Measurements from ENCODE around the gene OSBPL6. TPM values are rescaled to one million over a fixed set of nuclear protein-coding genes. Genes with fewer than 3 reads are reported as not detected.
A peak's percentile ranks its signal among the peaks of the same experiment; 100 is the strongest.

The OSBPL6 gene
- total and polyA plus RNA-seq, 2 of the 13 experiments (the other 11 are each of a cell fraction or from before 2014, with no cell fraction given) = 0.03 to 0.11 TPM

DNA sequence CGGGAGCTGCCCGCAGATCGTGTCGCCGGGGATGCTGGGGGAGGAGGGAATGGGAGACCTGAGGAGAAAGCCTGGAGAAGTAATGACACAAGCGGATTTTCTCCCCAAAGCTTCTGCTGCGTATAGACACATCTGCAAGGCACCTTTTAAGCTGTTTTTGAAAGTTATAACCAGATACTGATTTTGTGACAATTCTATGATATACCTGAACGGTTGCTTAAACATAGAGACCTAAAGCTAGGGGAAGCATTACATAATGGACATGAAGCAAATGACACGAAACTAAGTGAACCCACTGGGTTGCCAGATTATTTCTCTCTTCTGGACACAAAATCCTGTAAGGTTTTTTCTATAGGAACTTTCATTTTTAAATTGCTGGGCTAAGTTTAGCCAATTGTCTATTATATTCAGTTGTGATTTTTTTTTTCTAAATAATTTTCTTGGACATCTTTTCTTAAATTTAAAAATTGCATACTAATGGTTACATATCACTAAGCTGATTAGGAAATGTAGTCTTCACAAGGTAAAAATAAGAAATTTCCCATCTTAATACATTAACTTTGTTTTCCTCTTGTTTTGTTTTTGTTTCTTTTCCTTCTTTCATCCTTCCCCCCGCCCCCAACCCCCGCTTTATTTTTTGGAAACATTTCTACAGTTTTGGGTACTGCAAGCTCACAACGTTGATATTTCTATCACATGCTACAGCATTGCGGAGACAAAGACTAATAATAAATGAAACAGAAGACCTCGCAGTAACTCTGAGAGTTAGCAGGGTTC is 1.3 kb downstream of the OSBPL6 start (continued):
- no peak for TF ChIP-seq IRX3 (CRISPR knock-in tag; IDR thresholded peaks at IDR 0.05; ENCODE audit: borderline replicate concordance, low read depth)
- no peak for TF ChIP-seq ZNF766 (CRISPR knock-in tag; IDR thresholded peaks at IDR 0.05; ENCODE audit: borderline replicate concordance)
- TF ChIP-seq YEATS2 (CRISPR knock-in tag; IDR thresholded peaks at IDR 0.05; ENCODE audit: borderline replicate concordance) = no peak
- TF ChIP-seq ZBTB1 (CRISPR knock-in tag; IDR thresholded peaks at IDR 0.05; ENCODE audit: borderline replicate concordance) = no peak
- TF ChIP-seq NR2C2 (CRISPR knock-in tag; IDR thresholded peaks at IDR 0.05; ENCODE audit: borderline replicate concordance) = 0 out of 2 replicates have a peak, but pooled peaks have one; percentile 16
- TF ChIP-seq ZNF17 (CRISPR knock-in tag; IDR thresholded peaks at IDR 0.05) = no peak
- no peak for TF ChIP-seq ZNF792 (CRISPR knock-in tag; IDR thresholded peaks at IDR 0.05)
- TF ChIP-seq ATF4 (CRISPR knock-in tag; IDR thresholded peaks at IDR 0.05) = no peak
- TF ChIP-seq ZSCAN29 (CRISPR knock-in tag; conservative IDR thresholded peaks at IDR 0.05) = 0 out of 2 replicates have a peak, but pooled peaks have one; percentile 42
- TF ChIP-seq CCAR2 (optimal IDR thresholded peaks at IDR 0.05; ENCODE audit: low read depth, low read length) = no peak
- TF ChIP-seq CBX2 (IDR thresholded peaks at IDR 0.05; ENCODE audit: low read depth, low read length) = peak; percentile 94
- TF ChIP-seq CBX2 (CRISPR knock-in tag; IDR thresholded peaks at IDR 0.05; ENCODE audit: low read depth) = no peak
- TF ChIP-seq, protein P1, sequence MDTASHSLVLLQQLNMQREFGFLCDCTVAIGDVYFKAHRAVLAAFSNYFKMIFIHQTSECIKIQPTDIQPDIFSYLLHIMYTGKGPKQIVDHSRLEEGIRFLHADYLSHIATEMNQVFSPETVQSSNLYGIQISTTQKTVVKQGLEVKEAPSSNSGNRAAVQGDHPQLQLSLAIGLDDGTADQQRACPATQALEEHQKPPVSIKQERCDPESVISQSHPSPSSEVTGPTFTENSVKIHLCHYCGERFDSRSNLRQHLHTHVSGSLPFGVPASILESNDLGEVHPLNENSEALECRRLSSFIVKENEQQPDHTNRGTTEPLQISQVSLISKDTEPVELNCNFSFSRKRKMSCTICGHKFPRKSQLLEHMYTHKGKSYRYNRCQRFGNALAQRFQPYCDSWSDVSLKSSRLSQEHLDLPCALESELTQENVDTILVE (CRISPR knock-in tag; IDR thresholded peaks at IDR 0.05) = no peak
- TF ChIP-seq ZSCAN25 (CRISPR knock-in tag; IDR thresholded peaks at IDR 0.05) = 0 out of 2 replicates have a peak, but pooled peaks have one; percentile 7
- TF ChIP-seq, protein P2, sequence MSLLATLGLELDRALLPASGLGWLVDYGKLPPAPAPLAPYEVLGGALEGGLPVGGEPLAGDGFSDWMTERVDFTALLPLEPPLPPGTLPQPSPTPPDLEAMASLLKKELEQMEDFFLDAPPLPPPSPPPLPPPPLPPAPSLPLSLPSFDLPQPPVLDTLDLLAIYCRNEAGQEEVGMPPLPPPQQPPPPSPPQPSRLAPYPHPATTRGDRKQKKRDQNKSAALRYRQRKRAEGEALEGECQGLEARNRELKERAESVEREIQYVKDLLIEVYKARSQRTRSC (CRISPR knock-in tag; IDR thresholded peaks at IDR 0.05; ENCODE audit: low read depth) = no peak
- 0 out of 4 replicates have a peak, but pooled peaks of 1 of the 2 experiments have one; percentile 13 for TF ChIP-seq HMGXB4 (CRISPR knock-in tag; IDR thresholded peaks at IDR 0.05; ENCODE audit: borderline replicate concordance in 1 of 2, low read depth in 1 of 2)
- no peak for TF ChIP-seq ZNF512B (CRISPR knock-in tag; IDR thresholded peaks at IDR 0.05; ENCODE audit: borderline replicate concordance)
- no peak for TF ChIP-seq ZNF605 (CRISPR knock-in tag; IDR thresholded peaks at IDR 0.05)
- TF ChIP-seq ZNF276 (CRISPR knock-in tag; IDR thresholded peaks at IDR 0.05; ENCODE audit: low read depth) = no peak
